HCT116 (cell line): ENCODE measurements around the gene CORO2B. TPM values are rescaled to one million over a fixed set of nuclear protein-coding genes. Genes with fewer than 3 reads are reported as not detected.

Experiments used
- ATAC-seq: fragments of 200-7000 bp; cut with Tn5 transposase; 2 replicates; pipeline ENCODE4 v1.9.1; 2020; ENCODE audit warnings: mild to moderate bottlenecking, moderate library complexity
- BruUV-seq: library from RNA; stranded (reverse); fragments of 400-500 nt; replicated peaks from 2 replicates; lab custom pipeline; 2021; lab: Mats Ljungman, UMichigan
- CTCF ChIA-PET: fragments of 300-600 bp; sonication (Branson Sonifier 250); formaldehyde crosslinking; loops from one replicate; lab custom pipeline; 2021; ENCODE audit warnings: antibody characterized with exemption; lab: Charles Lee
- POLR2A ChIA-PET: fragments of 300-600, 350-600 bp; sonication (Branson Sonifier 250); formaldehyde crosslinking; loops from one replicate; lab custom pipeline; 2021; ENCODE audit warnings: antibody characterized with exemption; lab: Charles Lee
- RAD21 ChIA-PET, 2 experiments: fragments of 300-600 bp; sonication (Branson Sonifier 250); formaldehyde crosslinking; loops; one replicate each; lab custom pipeline; 2023; ENCODE audit warnings: low total read pairs in 2 of 2; ENCODE audit not compliant: uncharacterized antibody in 2 of 2, unreplicated experiment in 2 of 2, low non-redundant PET in 1 of 2; lab: Charles Lee
- DNase-seq: peaks from one replicate; pipeline ENCODE4 v3.0.0-alpha.2; 2010; ENCODE audit warnings: low read depth, low spot score
- H2AFZ ChIP-seq: fragments of 200-600 bp; shearing (Covaris generic), sonication (generic); 2 replicates; pipeline ENCODE4 v1.6.1; 2017; ENCODE audit warnings: low read depth, mixed run types, mixed read lengths, antibody characterized with exemption, low read length; ENCODE audit not compliant: poor library complexity, severe bottlenecking
- H3K27ac ChIP-seq: 2 replicates; pipeline ENCODE4 v1.5.1; 2012; ENCODE audit warnings: low read depth, low read length
- H3K27me3 ChIP-seq: fragments of 200-600 bp; sonication (generic); 2 replicates; pipeline ENCODE4 v1.6.1; 2016; ENCODE audit warnings: mixed run types, low read length, mixed read lengths; ENCODE audit not compliant: insufficient read depth
- H3K36me3 ChIP-seq, 2 experiments: fragments of 200-500 bp in 1 of 2; fragments of 200-600 bp in 1 of 2; sonication (Bioruptor generic) in 1 of 2; sonication (generic) in 1 of 2; 2 replicates each; pipeline versions ENCODE4 v1.5.1 to v1.6.1; 2014 to 2016; ENCODE audit warnings: low read length in 2 of 2, inconsistent platforms in 1 of 2, mixed read lengths in 1 of 2, mixed run types in 1 of 2; ENCODE audit not compliant: insufficient read depth in 2 of 2, control insufficient read depth in 1 of 2
- H3K4me1 ChIP-seq, 2 experiments: fragments of 200-600 bp in 1 of 2; sonication (generic) in 1 of 2; 2 replicates each; pipeline versions ENCODE4 v1.5.1 to v1.6.1; 2012 to 2017; ENCODE audit warnings: low read length in 2 of 2, inconsistent platforms in 1 of 2, mild to moderate bottlenecking in 1 of 2, mixed read lengths in 1 of 2, mixed run types in 1 of 2, moderate library complexity in 1 of 2; ENCODE audit not compliant: insufficient read depth in 2 of 2, control insufficient read depth in 1 of 2
- H3K4me2 ChIP-seq: fragments of 200-600 bp; sonication (generic); 2 replicates; pipeline ENCODE4 v1.6.1; 2017; ENCODE audit warnings: mixed run types, low read length, mixed read lengths
- H3K4me3 ChIP-seq, 2 experiments: fragments of 200-600 bp in 1 of 2; sonication (generic) in 1 of 2; replicated peaks in 1 of 2; 2 replicates each; pipeline ENCODE4 v1.5.1; 2011 to 2016; ENCODE audit warnings: low read length in 2 of 2, control low read depth in 1 of 2, low read depth in 1 of 2, mild to moderate bottlenecking in 1 of 2, mixed read lengths in 1 of 2, mixed run types in 1 of 2
- H3K79me2 ChIP-seq: fragments of 200-600 bp; sonication (generic); 2 replicates; pipeline ENCODE4 v1.6.1; 2017; ENCODE audit warnings: mild to moderate bottlenecking, mixed run types, low read length, moderate library complexity, mixed read lengths; ENCODE audit not compliant: insufficient read depth
- H3K9ac ChIP-seq: fragments of 200-600 bp; sonication (generic); 2 replicates; pipeline ENCODE4 v1.6.1; 2016; ENCODE audit warnings: low read length, mixed read lengths
- H3K9me2 ChIP-seq: fragments of 200-600 bp; sonication (generic), shearing (Covaris generic); 2 replicates; pipeline ENCODE4 v1.6.1; 2017; ENCODE audit warnings: mixed run types, mild to moderate bottlenecking, moderate library complexity; ENCODE audit not compliant: insufficient read depth
- H3K9me3 ChIP-seq, 2 experiments: fragments of 200-500 bp in 1 of 2; fragments of 200-600 bp in 1 of 2; sonication (Bioruptor generic) in 1 of 2; sonication (generic) in 1 of 2; 2 replicates each; pipeline ENCODE4 v1.6.1; 2014 to 2017; ENCODE audit warnings: low read length in 2 of 2, mixed read lengths in 2 of 2, inconsistent platforms in 1 of 2, low read depth in 1 of 2, mild to moderate bottlenecking in 1 of 2, mixed run types in 1 of 2, moderate library complexity in 1 of 2; ENCODE audit not compliant: control insufficient read depth in 1 of 2, insufficient read depth in 1 of 2
- H4K20me1 ChIP-seq: fragments of 200-600 bp; sonication (generic), shearing (Covaris generic); 2 replicates; pipeline ENCODE4 v1.6.1; 2017; ENCODE audit warnings: mixed run types, mild to moderate bottlenecking, moderate library complexity; ENCODE audit not compliant: insufficient read depth
- CBX3 ChIP-seq: IDR thresholded peaks from 2 replicates; pipeline ENCODE4 v1.6.1; 2012; ENCODE audit warnings: low read depth
- CEBPB ChIP-seq: IDR thresholded peaks from 2 replicates; pipeline ENCODE4 v1.6.1; 2012; ENCODE audit warnings: low read depth
- EGR1 ChIP-seq: IDR thresholded peaks from 2 replicates; pipeline ENCODE4 v1.6.1; 2012; ENCODE audit warnings: low read depth
- ELF1 ChIP-seq: IDR thresholded peaks from 2 replicates; pipeline ENCODE4 v1.6.1; 2012; ENCODE audit warnings: low read depth, borderline replicate concordance
- EZH2 ChIP-seq: fragments of 200-600 bp; sonication (generic); IDR thresholded peaks from 2 replicates; pipeline ENCODE4 v1.6.1; 2017; ENCODE audit warnings: antibody characterized with exemption, mixed run types
- FOSL1 ChIP-seq: IDR thresholded peaks from 2 replicates; pipeline ENCODE4 v1.6.1; 2012; ENCODE audit warnings: low read depth
- JUND ChIP-seq: IDR thresholded peaks from 2 replicates; pipeline ENCODE4 v1.6.1; 2012
- POLR2A ChIP-seq: IDR thresholded peaks from 2 replicates; pipeline ENCODE4 v1.7.0; 2011; ENCODE audit warnings: borderline replicate concordance; ENCODE audit not compliant: insufficient read depth, insufficient read length; ENCODE audit errors: extremely low read depth
- POLR2AphosphoS5 ChIP-seq: IDR thresholded peaks from 2 replicates; pipeline ENCODE4 v1.6.1; 2011; ENCODE audit warnings: mild to moderate bottlenecking, low read depth, low read length, moderate library complexity
- RAD21 ChIP-seq: IDR thresholded peaks from 2 replicates; pipeline ENCODE4 v1.6.1; 2012; ENCODE audit warnings: low read depth, mild to moderate bottlenecking
- SIN3A ChIP-seq: IDR thresholded peaks from 2 replicates; pipeline ENCODE4 v1.6.1; 2012; ENCODE audit warnings: low read depth
- SP1 ChIP-seq: IDR thresholded peaks from 2 replicates; pipeline ENCODE4 v1.6.1; 2012; ENCODE audit warnings: low read depth
- SRF ChIP-seq: IDR thresholded peaks from 2 replicates; pipeline ENCODE4 v1.6.1; 2012; ENCODE audit warnings: low read depth
- TCF7L2 ChIP-seq: IDR thresholded peaks from 2 replicates; pipeline ENCODE4 v1.7.0; 2011; ENCODE audit warnings: borderline replicate concordance, inconsistent platforms; ENCODE audit not compliant: insufficient read depth, insufficient read length; ENCODE audit errors: extremely low read depth
- YY1 ChIP-seq: IDR thresholded peaks from 2 replicates; pipeline ENCODE4 v1.6.1; 2011; ENCODE audit warnings: low read length, low read depth, moderate library complexity, mild to moderate bottlenecking; ENCODE audit not compliant: insufficient replicate concordance; ENCODE audit errors: extremely low read depth
- ZNF274 ChIP-seq: fragments of 200-500 bp; sonication (Bioruptor generic); IDR thresholded peaks from 2 replicates; pipeline ENCODE4 v1.6.1; 2014; ENCODE audit warnings: mild to moderate bottlenecking, low read depth, low read length, inconsistent platforms
- intact Hi-C: fragments of 100-400 bp; cut with micrococcal nuclease; formaldehyde crosslinking; loops from 2 replicates; pipeline ENCODE4 v1.10.0; 2022
- total RNA-seq: library from RNA; stranded (reverse); gene quantifications from one replicate; pipeline ENCODE4 v1.2.1, GENCODE V29; 2021; ENCODE audit not compliant: unreplicated experiment
- TF ChIP-seq, protein P1 (sequence below): IDR thresholded peaks from 2 replicates; pipeline ENCODE4 v1.6.1; 2012
- TF ChIP-seq, protein P2 (sequence below), 3 experiments: fragments of 200-600 bp in 1 of 3; sonication (generic) in 1 of 3; IDR thresholded peaks in 2 of 3; conservative IDR thresholded peaks in 1 of 3; 2 replicates each; pipeline ENCODE4 v1.5.1; 2012 to 2017; ENCODE audit warnings: low read depth in 2 of 3, low read length in 2 of 3, antibody characterized with exemption in 1 of 3, borderline replicate concordance in 1 of 3, control low read depth in 1 of 3, mild to moderate bottlenecking in 1 of 3, mixed read lengths in 1 of 3, mixed run types in 1 of 3, moderate library complexity in 1 of 3; ENCODE audit not compliant: insufficient read depth in 1 of 3
- TF ChIP-seq, protein P3 (sequence below): IDR thresholded peaks from 2 replicates; pipeline ENCODE4 v1.6.1; 2012
- TF ChIP-seq, protein P4 (sequence below): IDR thresholded peaks from 2 replicates; pipeline ENCODE4 v1.6.1; 2012; ENCODE audit warnings: low read depth

Gene CORO2B
- total RNA-seq, 1 experiment from 2014 or later, result 2.8 TPM

DNA sequence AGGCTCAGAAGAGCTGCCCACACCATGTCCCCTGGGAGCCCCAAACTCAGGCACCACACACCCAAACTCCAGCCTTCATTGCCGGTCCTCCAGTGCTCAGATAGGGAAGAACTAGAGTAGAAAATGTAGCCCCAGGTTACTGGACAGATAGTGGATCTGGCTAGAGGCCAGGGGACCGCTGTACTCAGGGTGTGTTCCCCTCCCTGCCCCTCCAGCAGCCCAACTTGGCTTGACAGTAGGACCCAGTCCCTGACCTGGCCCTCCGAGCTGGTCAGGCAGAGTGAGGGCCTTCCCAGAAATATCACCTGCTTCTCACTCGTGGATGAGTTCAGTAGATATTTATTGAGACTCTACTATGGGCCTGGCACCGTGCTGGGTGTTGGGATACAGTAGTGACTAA, 100.0 kb downstream of the CORO2B start:
- RAD21 ChIA-PET, result no interaction called here
- TF ChIP-seq JUND (no peak), FOSL1 (no peak), ZNF274 (no peak), POLR2AphosphoS5 (no peak), CEBPB (no peak), YY1 (no peak), SP1 (no peak), ELF1 (no peak), EGR1 (no peak), SIN3A (no peak), SRF (no peak), TCF7L2 (no peak), POLR2A (no peak), RAD21 (no peak), CBX3 (no peak), EZH2 (no peak)
- TF ChIP-seq, protein P1, sequence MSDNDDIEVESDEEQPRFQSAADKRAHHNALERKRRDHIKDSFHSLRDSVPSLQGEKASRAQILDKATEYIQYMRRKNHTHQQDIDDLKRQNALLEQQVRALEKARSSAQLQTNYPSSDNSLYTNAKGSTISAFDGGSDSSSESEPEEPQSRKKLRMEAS, result no peak
- TF ChIP-seq, protein P2, sequence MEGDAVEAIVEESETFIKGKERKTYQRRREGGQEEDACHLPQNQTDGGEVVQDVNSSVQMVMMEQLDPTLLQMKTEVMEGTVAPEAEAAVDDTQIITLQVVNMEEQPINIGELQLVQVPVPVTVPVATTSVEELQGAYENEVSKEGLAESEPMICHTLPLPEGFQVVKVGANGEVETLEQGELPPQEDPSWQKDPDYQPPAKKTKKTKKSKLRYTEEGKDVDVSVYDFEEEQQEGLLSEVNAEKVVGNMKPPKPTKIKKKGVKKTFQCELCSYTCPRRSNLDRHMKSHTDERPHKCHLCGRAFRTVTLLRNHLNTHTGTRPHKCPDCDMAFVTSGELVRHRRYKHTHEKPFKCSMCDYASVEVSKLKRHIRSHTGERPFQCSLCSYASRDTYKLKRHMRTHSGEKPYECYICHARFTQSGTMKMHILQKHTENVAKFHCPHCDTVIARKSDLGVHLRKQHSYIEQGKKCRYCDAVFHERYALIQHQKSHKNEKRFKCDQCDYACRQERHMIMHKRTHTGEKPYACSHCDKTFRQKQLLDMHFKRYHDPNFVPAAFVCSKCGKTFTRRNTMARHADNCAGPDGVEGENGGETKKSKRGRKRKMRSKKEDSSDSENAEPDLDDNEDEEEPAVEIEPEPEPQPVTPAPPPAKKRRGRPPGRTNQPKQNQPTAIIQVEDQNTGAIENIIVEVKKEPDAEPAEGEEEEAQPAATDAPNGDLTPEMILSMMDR (IDR thresholded peaks at IDR 0.05 in 2 of 3, conservative IDR thresholded peaks at IDR 0.05 in 1 of 3; ENCODE audit: borderline replicate concordance in 1 of 3, insufficient read depth in 1 of 3, low read depth in 2 of 3, low read length in 2 of 3), result no peak
- TF ChIP-seq, protein P3, sequence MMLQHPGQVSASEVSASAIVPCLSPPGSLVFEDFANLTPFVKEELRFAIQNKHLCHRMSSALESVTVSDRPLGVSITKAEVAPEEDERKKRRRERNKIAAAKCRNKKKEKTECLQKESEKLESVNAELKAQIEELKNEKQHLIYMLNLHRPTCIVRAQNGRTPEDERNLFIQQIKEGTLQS, result no peak
- TF ChIP-seq, protein P4, sequence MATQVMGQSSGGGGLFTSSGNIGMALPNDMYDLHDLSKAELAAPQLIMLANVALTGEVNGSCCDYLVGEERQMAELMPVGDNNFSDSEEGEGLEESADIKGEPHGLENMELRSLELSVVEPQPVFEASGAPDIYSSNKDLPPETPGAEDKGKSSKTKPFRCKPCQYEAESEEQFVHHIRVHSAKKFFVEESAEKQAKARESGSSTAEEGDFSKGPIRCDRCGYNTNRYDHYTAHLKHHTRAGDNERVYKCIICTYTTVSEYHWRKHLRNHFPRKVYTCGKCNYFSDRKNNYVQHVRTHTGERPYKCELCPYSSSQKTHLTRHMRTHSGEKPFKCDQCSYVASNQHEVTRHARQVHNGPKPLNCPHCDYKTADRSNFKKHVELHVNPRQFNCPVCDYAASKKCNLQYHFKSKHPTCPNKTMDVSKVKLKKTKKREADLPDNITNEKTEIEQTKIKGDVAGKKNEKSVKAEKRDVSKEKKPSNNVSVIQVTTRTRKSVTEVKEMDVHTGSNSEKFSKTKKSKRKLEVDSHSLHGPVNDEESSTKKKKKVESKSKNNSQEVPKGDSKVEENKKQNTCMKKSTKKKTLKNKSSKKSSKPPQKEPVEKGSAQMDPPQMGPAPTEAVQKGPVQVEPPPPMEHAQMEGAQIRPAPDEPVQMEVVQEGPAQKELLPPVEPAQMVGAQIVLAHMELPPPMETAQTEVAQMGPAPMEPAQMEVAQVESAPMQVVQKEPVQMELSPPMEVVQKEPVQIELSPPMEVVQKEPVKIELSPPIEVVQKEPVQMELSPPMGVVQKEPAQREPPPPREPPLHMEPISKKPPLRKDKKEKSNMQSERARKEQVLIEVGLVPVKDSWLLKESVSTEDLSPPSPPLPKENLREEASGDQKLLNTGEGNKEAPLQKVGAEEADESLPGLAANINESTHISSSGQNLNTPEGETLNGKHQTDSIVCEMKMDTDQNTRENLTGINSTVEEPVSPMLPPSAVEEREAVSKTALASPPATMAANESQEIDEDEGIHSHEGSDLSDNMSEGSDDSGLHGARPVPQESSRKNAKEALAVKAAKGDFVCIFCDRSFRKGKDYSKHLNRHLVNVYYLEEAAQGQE, result no peak
- no peak overlapping the region for H3K4me3 ChIP-seq

More for the DNA sequence above, 100.0 kb downstream of the CORO2B start:
- peaks cover 0 to 16% of the 10 kb centered on the region in 2 experiments; a peak in 2 of 4 replicates for H3K4me1 ChIP-seq
- no peak overlapping the region for H3K9ac ChIP-seq
- H3K36me3 ChIP-seq, result no peaks in the 10 kb centered on the region
- no peak for ATAC-seq
- BruUV-seq, result no TSS peak
- POLR2A ChIA-PET, result no interaction called here
- no peaks in the 10 kb centered on the region for H3K9me3 ChIP-seq
- H3K79me2 ChIP-seq, result no peaks in the 10 kb centered on the region
- CTCF ChIA-PET, result interaction anchor here (0.5 to 1.1 kb wide), 3 partner anchors 30 to 128 kb away, joined by 3 read pairs; no protein-coding TSS in a partner anchor
- no peak overlapping the region for H3K27ac ChIP-seq
- no peaks in the 10 kb centered on the region for H3K9me2 ChIP-seq
- intact Hi-C loops, result no loop called here
- DNase-seq, result no peak
- H4K20me1 ChIP-seq, result no peaks in the 10 kb centered on the region
- no peaks in the 10 kb centered on the region for H3K27me3 ChIP-seq
- H2AFZ ChIP-seq, result no peak overlapping the region
- no peak overlapping the region for H3K4me2 ChIP-seq
